DND-41 (cell line): ENCODE results near the gene MEIS1.

ENCODE experiments used
- EZH2 ChIP-seq: IDR thresholded peaks from 3 replicates; pipeline ENCODE4 v1.6.1; 2012; ENCODE audit warnings: borderline replicate concordance, low read depth, mild to moderate bottlenecking, moderate library complexity, low read length, inconsistent platforms; ENCODE audit not compliant: severe bottlenecking
- TF ChIP-seq, protein P1 (sequence below): IDR thresholded peaks from 2 replicates; pipeline ENCODE4 v1.5.1; 2012; ENCODE audit warnings: borderline replicate concordance, low read length, moderate library complexity, mild to moderate bottlenecking; ENCODE audit not compliant: poor library complexity, severe bottlenecking; ENCODE audit errors: extremely low read depth

DNA sequence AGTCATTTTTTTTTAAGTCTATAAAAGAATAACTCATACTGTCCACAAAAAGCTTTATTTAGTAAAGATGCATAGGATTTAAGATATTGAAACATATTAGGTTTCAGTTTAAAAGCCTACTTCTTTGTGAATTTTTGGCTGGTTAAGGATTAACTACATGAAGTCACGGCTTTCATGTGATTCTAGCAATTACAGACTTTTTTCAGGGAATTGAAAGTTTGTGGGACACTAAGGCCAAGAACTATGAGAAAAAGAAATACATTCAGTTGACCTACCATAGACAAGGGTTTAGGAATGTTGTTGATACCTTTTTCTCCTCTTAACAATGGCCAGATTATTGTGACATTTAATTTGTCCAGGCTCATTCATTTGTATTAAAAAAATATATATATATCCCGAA, 109.3 kb downstream of the MEIS1 start:
- TF ChIP-seq, protein P1, sequence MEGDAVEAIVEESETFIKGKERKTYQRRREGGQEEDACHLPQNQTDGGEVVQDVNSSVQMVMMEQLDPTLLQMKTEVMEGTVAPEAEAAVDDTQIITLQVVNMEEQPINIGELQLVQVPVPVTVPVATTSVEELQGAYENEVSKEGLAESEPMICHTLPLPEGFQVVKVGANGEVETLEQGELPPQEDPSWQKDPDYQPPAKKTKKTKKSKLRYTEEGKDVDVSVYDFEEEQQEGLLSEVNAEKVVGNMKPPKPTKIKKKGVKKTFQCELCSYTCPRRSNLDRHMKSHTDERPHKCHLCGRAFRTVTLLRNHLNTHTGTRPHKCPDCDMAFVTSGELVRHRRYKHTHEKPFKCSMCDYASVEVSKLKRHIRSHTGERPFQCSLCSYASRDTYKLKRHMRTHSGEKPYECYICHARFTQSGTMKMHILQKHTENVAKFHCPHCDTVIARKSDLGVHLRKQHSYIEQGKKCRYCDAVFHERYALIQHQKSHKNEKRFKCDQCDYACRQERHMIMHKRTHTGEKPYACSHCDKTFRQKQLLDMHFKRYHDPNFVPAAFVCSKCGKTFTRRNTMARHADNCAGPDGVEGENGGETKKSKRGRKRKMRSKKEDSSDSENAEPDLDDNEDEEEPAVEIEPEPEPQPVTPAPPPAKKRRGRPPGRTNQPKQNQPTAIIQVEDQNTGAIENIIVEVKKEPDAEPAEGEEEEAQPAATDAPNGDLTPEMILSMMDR: no peak
- no peak for TF ChIP-seq EZH2
